GM12872 (cell line): ENCODE data around the gene CHFR.

ENCODE experiments used
- TF ChIP-seq, protein P1 (sequence below): IDR thresholded peaks from 3 replicates; pipeline ENCODE4 v1.5.1; 2011; ENCODE audit warnings: low read depth, mild to moderate bottlenecking, low read length, moderate library complexity; ENCODE audit not compliant: insufficient read depth

CHFR gene

DNA sequence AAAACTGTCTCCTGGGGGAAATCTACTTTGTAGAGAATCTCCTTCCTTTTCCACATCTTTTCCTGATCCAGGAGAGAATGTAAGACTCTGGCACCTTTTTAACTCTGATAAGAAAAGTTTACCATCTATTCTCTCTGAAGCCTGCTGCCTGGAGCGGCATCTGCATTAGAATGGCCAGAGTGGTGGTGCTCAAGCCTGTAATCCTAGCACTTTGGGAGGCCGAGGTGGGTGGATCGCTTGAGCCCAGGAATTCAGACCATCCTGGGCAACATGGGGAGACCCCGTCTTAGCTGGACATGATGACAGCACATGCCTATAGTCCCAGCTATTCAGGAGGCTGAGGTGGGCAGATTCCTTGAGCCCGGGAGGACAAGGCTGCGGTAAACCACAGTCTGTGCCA lies 1.4 kb upstream of the CHFR start:
- TF ChIP-seq, protein P1, sequence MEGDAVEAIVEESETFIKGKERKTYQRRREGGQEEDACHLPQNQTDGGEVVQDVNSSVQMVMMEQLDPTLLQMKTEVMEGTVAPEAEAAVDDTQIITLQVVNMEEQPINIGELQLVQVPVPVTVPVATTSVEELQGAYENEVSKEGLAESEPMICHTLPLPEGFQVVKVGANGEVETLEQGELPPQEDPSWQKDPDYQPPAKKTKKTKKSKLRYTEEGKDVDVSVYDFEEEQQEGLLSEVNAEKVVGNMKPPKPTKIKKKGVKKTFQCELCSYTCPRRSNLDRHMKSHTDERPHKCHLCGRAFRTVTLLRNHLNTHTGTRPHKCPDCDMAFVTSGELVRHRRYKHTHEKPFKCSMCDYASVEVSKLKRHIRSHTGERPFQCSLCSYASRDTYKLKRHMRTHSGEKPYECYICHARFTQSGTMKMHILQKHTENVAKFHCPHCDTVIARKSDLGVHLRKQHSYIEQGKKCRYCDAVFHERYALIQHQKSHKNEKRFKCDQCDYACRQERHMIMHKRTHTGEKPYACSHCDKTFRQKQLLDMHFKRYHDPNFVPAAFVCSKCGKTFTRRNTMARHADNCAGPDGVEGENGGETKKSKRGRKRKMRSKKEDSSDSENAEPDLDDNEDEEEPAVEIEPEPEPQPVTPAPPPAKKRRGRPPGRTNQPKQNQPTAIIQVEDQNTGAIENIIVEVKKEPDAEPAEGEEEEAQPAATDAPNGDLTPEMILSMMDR = no peak

DNA sequence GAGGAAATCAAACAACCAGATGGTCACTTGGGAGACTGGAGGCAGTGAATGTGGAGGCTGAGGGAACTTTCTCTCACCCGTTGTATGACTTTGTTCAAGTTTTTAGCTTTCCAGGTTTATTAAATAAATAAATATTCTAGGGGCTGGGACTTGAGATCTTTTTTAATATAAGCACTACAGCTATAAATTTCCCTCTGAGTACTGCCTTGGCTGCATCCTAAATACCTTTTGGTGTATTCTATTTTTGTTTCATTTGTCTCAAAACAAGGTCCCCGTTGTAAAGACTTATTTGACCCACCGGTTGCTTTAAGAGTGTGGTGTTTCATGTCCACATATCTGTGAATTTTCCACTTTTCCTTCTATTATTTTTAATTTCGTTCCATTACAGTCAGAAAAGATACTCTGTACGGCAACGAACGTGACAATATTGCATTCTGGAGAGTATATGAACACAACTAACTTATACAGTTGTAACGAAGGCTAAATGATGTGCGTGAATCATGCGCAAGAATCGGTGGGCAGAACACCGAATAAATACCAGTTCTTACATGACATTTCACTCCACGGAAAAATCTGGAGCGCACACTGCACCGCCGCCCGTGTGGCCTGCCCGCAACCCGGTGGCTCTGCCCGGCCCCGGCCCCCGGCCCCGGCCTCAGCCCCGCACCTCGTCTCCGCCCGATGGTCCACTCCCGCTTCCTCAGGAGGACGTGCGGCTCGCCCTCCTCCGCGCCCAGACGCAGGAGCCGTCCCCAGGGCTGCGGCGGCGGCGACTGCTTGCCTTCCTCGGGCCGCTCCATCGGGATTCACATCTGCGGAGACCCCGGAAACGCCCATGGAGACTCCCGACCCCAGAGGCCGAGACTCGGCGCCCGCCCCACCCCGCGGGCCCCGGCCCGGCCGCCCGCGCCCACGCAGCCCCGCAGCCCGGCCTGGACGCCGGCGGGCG lies 602 bp downstream of the CHFR start:
- TF ChIP-seq, protein P1 = no peak

DNA sequence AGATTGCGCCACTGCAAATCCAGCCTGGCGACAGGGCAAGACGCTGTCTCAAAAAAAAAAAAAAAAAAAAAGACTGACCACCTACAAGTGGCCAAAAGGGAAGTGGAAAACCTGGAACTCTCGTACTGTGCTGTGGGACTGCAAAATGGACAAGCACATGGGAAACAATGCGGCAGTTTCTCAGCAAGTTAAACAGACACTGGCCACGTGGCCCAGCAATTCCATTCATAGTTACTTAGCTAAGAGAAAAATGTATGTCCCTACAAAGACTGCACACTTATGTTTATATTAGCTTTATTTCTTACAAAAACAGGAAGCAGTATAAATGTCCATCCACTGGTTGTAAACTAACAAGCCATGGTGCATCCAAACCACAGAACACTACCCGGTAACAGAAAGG lies 5.6 kb downstream of the CHFR start:
- TF ChIP-seq, protein P1 = no peak

DNA sequence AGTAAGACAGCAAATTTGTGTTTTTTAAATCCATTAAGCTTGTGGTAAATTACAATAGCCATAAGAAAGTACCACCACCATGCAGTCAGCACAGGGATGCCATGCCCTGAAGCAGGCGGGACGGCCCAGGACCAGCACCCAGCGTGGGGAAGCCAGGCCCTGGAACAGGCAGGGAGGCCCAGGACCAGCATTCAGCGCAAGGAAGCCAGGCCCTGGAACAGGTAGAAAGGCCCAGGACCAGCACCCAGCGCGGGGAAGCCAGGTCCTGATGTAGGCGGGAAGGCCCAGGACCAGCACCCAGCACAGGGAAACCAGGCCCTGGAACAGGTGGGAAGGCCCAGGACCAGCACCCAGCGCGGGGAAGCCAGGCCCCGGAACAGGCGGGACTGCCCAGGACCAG lies 13.2 kb downstream of the CHFR start:
- TF ChIP-seq, protein P1 = no peak

DNA sequence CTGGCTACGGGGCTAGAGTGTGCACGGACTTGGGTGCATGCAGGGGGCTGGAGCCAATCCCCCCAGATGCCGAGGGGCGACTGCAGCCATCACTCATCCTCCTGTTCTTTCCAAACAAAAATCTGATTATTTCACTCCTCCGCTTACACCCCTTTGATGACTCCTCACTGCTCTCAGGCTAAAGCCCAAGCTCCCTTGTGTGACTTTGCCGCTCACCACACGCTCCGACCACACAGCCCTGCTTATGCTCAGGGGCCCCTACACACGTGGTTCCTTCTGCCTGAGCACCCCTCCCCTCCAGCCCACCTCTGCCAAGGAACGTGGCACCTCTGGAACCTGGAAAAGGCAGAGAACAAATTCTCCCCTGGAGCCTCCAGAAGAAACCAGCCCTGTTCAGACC lies 13.7 kb downstream of the CHFR start:
- TF ChIP-seq, protein P1 = no peak

DNA sequence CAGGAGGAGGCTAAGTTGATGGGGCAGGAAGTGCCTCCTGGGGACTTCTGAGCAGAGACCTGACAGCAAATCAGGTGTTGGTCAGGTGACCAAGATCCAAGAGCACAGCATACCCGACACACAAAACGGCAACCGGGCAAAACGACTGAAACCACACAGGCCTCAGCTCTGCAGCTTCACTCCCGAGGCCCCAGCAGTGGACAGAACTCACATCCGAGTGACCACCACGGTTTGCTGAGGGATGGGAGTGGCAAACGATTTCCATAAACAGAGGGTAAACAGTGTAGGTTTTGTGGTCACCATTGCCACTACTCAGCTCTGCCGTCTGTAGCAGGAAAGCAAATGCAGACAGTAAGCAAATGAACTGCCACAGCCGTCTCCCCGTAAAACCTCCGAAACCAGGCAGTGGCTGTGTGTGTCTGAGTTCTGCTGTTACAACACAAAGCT lies 14.4 kb downstream of the CHFR start:
- TF ChIP-seq, protein P1 = no peak

DNA sequence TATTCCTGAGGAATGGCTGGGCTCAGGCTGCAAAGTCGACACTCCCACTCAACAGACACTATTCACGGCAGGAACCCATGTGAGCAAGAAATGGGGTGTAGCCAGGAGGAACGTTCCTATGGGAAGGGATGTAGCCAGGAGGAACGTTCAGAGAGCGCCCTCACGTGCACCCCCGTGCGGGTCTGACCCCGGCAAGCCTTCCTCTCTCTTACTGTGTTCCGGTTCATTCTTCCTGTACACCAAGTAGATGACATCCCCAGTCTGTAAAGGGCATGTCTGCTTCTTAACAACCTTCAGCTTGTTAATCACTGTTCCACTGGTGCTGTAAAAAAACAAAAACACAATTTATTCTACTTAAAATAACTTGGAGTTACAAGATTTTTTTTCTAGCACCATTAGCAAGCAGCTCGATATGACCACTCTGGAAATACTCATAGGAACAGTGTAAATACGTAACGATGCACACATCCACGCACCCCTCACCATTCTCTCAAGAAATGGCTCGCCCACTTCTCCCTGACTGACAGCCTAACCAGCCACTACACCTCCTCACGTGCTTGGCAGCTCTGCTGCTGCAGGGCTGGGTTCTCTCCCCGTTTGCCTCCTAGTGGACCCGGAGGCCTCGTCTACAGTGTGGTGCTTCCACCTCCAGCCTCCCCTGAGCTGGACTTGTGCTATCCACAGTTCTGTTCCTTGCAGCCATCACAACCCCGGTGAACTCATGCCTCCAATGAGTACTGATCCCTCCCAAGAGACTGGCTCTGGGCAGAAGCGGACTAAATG lies 15.1 kb downstream of the CHFR start:
- TF ChIP-seq, protein P1 = no peak
